GM12892 (cell line): ENCODE results near the gene MCC.

ENCODE experiments used
- POLR2A ChIP-seq: IDR thresholded peaks from 2 replicates; pipeline ENCODE4 v1.6.1; 2011; ENCODE audit warnings: low read depth, low read length, control low read depth
- POLR2AphosphoS5 ChIP-seq: IDR thresholded peaks from 2 replicates; pipeline ENCODE4 v1.6.1; 2011; ENCODE audit warnings: low read depth, low read length, control low read depth
- TAF1 ChIP-seq: IDR thresholded peaks from 2 replicates; pipeline ENCODE4 v1.6.1; 2011; ENCODE audit warnings: low read depth, mild to moderate bottlenecking, control low read depth, low read length, borderline replicate concordance

GRCh38 chr5:113266913-113267227, 221.4 kb downstream of the MCC start:
- TF ChIP-seq POLR2AphosphoS5 (no peak), POLR2A (no peak), TAF1 (no peak)
